GM18868 (cell line): ENCODE results near the gene GRAMD2B.
A peak's percentile ranks its signal among the peaks of the same experiment; 100 is the strongest.

Source experiments
- ATAC-seq: cut with Tn5 transposase; IDR thresholded peaks from one replicate; pipeline ENCODE4 v1.9.1; 2021; ENCODE audit warnings: mild to moderate bottlenecking, moderate library complexity; ENCODE audit not compliant: unreplicated experiment

GRAMD2B gene

DNA sequence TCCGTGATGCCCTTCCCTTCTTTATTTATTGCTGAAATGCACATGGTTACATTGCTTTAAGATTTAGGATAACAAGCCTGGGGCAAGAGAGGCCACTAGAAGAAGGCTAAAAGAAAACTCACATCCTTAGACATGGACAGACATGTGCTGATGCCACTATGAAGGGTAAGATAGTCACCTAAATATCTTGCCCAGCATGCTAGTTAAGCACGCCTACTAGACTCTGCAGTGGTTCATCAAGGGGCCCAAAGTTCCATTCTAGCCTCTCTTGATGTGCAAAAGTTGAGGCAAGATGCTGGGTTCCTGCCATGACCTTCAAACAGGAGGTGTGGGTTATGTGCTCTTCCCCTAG is 49.3 kb downstream of the GRAMD2B start:
- ATAC-seq, result no peak

- ATAC-seq, result no peak
These were observed 54.3 kb downstream of the GRAMD2B start for GRCh38 chr5:126477294-126478117.

GRCh38 chr5:126479810-126480209 is 56.6 kb downstream of the GRAMD2B start:
- no peak for ATAC-seq

GRCh38 chr5:126480824-126481223 is 57.6 kb downstream of the GRAMD2B start:
- ATAC-seq, result no peak

DNA sequence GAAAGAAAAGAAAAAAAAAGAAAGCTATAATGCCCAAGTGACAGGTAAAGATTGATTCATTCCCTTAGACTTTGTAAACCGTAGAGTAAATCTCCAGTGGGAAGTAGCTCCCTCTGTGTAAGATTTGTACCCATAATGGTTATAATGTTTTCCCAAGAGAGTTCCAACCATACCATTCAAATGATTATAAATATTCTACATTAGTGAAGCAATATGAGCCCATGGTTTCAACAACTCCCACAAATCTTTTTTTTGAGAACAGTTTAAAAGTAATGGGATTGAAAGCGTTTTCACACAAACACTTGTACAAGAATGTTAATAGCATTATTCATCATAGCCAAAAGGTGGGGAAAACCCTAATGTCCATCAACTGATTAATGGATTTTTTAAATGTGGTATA is 58.0 kb downstream of the GRAMD2B start:
- ATAC-seq, result no peak

GRCh38 chr5:126482591-126482990 is 59.4 kb downstream of the GRAMD2B start:
- no peak for ATAC-seq

GRCh38 chr5:126483156-126483555 is 59.9 kb downstream of the GRAMD2B start:
- no peak for ATAC-seq

DNA sequence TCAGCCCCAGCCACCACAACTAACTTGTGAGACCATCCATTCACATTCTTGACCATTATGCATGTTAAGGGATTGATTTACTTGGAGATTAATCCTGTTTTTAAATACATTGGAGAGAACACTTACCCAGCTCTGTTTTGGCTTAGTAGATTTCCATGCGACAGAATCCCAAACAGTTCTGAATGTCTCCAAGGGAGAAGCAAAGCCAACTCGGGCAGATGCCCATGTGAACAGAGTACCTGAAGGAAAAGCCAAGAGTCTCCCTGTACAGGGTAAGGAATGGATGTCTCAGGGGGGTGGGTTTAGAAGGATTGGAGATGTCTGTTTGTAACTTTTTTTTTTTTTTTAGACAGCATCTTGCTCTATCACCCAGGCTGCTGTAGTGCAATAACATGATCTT is 61.0 kb downstream of the GRAMD2B start:
- ATAC-seq, result no peak

DNA sequence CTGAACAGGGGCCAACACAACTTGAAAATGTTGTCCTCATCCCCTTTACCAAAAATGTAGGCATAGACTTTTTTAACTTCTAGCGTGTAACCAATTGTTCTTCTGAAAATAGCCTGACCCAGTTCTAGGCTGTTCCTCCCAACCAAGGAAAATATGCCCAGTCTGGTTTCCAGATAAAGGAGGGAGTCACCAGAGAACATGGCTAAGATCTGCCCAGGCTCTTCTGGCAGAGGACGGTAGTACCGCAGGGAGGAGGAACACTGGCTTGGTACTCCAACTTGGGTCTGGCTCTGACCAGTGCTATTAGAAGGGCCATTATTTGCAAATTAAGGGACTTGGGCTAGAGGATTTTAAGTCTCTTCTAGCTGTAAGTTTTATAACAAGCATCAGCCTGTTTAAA is 63.1 kb downstream of the GRAMD2B start:
- no peak for ATAC-seq

GRCh38 chr5:126487596-126487995 is 64.4 kb downstream of the GRAMD2B start:
- ATAC-seq, result no peak

DNA sequence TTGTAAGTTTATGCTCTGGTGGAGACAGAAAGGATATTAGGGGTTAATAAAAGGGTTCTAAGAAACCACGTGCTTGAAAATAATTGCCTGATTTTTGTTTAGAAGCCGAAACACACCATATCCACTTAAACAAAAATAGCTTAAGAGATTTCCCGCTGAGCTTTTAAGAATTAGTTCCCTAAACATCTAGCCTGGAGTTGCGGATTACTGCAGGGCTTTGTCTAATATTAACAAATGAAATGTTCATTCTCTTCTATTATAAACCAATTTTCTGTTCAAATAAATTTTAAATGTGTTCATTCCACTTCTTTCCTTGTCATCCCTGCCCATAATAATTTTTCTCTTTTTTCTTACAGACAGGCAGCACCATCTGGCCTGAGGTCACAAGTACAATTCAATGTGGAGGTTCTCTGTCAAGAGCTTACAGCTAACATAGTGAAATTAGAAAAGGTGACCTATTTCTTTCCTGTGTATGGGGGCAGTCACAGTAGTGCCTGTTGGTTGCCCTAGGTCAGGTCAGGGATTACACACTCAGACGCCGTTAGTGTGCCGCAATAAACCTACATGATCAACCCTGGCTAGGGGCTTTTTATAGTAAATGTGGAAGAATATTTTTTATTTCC is 65.3 kb downstream of the GRAMD2B start:
- no peak for ATAC-seq

GRCh38 chr5:126490167-126490940 is 67.1 kb downstream of the GRAMD2B start:
- ATAC-seq, result no peak

DNA sequence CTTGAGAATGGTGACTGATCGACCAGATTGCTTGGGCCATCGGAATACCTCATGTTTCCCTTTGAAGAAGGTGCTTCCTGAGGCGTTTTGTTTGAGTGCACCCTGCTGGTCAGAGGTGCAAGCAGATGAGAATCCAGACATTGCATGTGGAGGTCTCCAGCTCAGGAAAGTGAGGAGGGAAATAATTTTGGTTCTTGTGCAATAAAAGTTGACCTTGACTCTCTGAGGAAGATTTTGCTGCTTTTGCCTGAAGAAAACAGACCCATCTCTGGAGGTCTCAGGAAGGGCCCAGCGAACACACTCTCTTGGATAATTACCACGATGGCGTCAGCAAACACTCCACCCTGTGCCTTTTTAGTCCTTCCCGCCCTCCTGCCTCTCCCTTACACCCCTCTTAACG is 69.7 kb downstream of the GRAMD2B start:
- ATAC-seq, result no peak

DNA sequence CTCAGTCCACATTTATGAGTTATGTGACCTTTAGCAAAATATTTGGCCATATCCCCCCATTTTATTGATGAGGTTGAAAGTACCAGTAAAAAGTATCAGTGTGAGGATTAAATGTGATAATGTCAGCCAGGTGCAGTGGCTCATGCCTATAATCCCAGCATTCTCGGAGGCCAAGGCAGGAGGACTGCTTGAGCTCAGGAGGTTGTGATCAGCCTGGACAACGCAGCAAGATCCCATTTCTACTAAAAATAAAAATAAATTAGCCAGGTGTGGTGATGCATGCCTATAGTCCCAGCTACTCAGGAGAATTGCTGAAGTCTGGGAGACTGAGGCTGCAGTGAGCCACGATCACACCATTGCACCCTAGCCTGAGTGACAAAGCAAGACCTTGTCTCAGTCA is 71.2 kb downstream of the GRAMD2B start:
- ATAC-seq, result no peak

DNA sequence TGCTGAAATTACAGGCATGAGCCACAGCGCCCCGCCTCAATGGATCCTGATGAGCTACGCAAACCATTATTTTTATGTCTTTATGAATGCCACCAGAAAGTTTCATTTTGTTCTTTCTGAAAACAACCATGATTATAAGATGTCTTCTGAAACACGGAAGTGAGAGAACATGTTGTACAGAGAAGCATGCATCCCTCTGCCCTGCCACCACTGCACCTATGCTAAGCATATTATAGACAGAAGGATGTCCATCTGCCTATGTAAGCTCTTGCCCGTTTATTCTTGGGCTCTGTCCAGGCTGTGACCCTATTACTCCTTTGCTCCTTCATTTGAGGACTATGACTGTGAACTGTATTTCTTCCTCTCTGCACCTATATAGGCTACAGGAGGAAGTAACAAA is 74.3 kb downstream of the GRAMD2B start:
- ATAC-seq, result peak; percentile 76

- no peak for ATAC-seq
These were observed 76.1 kb downstream of the GRAMD2B start for GRCh38 chr5:126499278-126499677.

GRCh38 chr5:126499853-126500342 is 76.7 kb downstream of the GRAMD2B start:
- ATAC-seq, result peak; percentile 61

DNA sequence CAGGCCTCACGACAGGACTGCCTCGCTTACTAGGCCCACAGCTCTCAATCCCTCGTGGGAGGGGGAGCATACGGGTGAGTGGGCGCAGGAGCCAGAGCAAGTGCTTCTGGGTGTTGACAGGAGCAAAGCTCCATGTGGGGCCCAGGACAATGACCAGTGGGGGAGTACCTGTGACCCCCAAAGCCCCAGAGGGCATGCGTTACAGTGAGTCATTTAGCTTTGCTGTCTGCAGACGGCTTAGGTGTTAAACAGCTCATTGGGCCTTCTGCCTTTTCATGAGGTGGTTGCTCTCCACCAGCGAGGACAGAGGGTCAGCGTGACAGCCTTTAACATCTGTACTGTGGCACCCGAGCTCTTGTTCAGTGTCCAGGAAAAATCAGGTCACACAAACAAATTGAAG is 78.2 kb downstream of the GRAMD2B start:
- no peak for ATAC-seq

GRCh38 chr5:126503602-126504104 is 80.4 kb downstream of the GRAMD2B start:
- ATAC-seq, result no peak

DNA sequence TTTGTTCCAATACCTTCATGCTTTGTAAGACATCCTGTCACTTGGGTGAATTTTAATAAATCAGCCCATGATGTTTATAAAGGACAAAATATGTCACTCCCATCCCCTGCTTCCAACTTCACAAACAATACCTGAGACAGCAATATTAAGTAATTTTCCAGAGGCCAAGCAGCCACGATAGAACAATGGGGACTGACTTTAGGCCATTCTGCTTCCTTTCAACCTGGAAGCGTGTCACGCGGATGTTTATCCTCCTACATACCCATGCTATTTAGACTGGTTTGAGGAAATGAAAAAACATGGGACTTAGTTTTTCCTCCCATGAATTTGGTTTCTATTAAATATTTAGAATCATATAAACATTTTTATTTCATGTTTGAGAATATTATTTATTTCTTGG is 82.9 kb downstream of the GRAMD2B start:
- no peak for ATAC-seq

GRCh38 chr5:126508251-126508961 is 85.2 kb downstream of the GRAMD2B start:
- ATAC-seq, result no peak
